Ishikawa (cell line): ENCODE results near the gene TNNI3.

Experiments
- CEBPB ChIP-seq: IDR thresholded peaks from 2 replicates; pipeline ENCODE4 v1.6.1; 2012
- CREB1 ChIP-seq: IDR thresholded peaks from 2 replicates; pipeline ENCODE4 v1.6.1; 2012; ENCODE audit warnings: low read depth
- EGR1 ChIP-seq: IDR thresholded peaks from 2 replicates; pipeline ENCODE4 v1.6.1; 2012
- EP300 ChIP-seq: IDR thresholded peaks from 2 replicates; pipeline ENCODE4 v1.6.1; 2012; ENCODE audit warnings: borderline replicate concordance
- FOXM1 ChIP-seq: IDR thresholded peaks from 2 replicates; pipeline ENCODE4 v1.6.1; 2012; ENCODE audit warnings: low read depth, borderline replicate concordance
- MAX ChIP-seq: IDR thresholded peaks from 2 replicates; pipeline ENCODE4 v1.6.1; 2012
- NFIC ChIP-seq: IDR thresholded peaks from 2 replicates; pipeline ENCODE4 v1.6.1; 2012
- RAD21 ChIP-seq: IDR thresholded peaks from 2 replicates; pipeline ENCODE4 v1.6.1; 2012; ENCODE audit warnings: low read depth
- TAF1 ChIP-seq: IDR thresholded peaks from 2 replicates; pipeline ENCODE4 v1.6.1; 2012; ENCODE audit warnings: low read depth, mild to moderate bottlenecking
- TCF12 ChIP-seq: IDR thresholded peaks from 2 replicates; pipeline ENCODE4 v1.6.1; 2012; ENCODE audit warnings: low read depth
- TEAD4 ChIP-seq: IDR thresholded peaks from 2 replicates; pipeline ENCODE4 v1.6.1; 2012
- YY1 ChIP-seq: IDR thresholded peaks from 2 replicates; pipeline ENCODE4 v1.6.1; 2012; ENCODE audit warnings: low read depth
- ZBTB7A ChIP-seq: IDR thresholded peaks from 2 replicates; pipeline ENCODE4 v1.6.1; 2012; ENCODE audit warnings: low read depth
- TF ChIP-seq, protein P1 (sequence below): IDR thresholded peaks from 2 replicates; pipeline ENCODE4 v1.6.1; 2012; ENCODE audit warnings: low read depth, mild to moderate bottlenecking
- TF ChIP-seq, protein P2 (sequence below): IDR thresholded peaks from 2 replicates; pipeline ENCODE4 v1.6.1; 2012

Gene TNNI3

GRCh38 chr19:55196803-55197202 is 39.3 kb upstream of the TNNI3 start:
- TF ChIP-seq TAF1 = no peak
- TF ChIP-seq TEAD4 = no peak
- TF ChIP-seq, protein P1, sequence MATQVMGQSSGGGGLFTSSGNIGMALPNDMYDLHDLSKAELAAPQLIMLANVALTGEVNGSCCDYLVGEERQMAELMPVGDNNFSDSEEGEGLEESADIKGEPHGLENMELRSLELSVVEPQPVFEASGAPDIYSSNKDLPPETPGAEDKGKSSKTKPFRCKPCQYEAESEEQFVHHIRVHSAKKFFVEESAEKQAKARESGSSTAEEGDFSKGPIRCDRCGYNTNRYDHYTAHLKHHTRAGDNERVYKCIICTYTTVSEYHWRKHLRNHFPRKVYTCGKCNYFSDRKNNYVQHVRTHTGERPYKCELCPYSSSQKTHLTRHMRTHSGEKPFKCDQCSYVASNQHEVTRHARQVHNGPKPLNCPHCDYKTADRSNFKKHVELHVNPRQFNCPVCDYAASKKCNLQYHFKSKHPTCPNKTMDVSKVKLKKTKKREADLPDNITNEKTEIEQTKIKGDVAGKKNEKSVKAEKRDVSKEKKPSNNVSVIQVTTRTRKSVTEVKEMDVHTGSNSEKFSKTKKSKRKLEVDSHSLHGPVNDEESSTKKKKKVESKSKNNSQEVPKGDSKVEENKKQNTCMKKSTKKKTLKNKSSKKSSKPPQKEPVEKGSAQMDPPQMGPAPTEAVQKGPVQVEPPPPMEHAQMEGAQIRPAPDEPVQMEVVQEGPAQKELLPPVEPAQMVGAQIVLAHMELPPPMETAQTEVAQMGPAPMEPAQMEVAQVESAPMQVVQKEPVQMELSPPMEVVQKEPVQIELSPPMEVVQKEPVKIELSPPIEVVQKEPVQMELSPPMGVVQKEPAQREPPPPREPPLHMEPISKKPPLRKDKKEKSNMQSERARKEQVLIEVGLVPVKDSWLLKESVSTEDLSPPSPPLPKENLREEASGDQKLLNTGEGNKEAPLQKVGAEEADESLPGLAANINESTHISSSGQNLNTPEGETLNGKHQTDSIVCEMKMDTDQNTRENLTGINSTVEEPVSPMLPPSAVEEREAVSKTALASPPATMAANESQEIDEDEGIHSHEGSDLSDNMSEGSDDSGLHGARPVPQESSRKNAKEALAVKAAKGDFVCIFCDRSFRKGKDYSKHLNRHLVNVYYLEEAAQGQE = no peak
- TF ChIP-seq EGR1 = no peak

- TF ChIP-seq TEAD4 (no peak), CREB1 (no peak), NFIC (no peak), EP300 (no peak), TCF12 (no peak), MAX (no peak), ZBTB7A (no peak), TAF1 (no peak), YY1 (no peak), FOXM1 (no peak), CEBPB (no peak), RAD21 (no peak), EGR1 (no peak)
- TF ChIP-seq, protein P1 = no peak
- TF ChIP-seq, protein P2, sequence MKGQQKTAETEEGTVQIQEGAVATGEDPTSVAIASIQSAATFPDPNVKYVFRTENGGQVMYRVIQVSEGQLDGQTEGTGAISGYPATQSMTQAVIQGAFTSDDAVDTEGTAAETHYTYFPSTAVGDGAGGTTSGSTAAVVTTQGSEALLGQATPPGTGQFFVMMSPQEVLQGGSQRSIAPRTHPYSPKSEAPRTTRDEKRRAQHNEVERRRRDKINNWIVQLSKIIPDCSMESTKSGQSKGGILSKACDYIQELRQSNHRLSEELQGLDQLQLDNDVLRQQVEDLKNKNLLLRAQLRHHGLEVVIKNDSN = no peak
Observed at GRCh38 chr19:55193481-55193880, 35.9 kb upstream of the TNNI3 start.

GRCh38 chr19:55189403-55189835 is 31.9 kb upstream of the TNNI3 start:
- TF ChIP-seq TEAD4 = no peak
- TF ChIP-seq, protein P2 = no peak
- TF ChIP-seq, protein P1 = no peak
- no peak for TF ChIP-seq YY1

GRCh38 chr19:55188625-55189024 is 31.1 kb upstream of the TNNI3 start:
- TF ChIP-seq TAF1 = no peak
- TF ChIP-seq RAD21 = no peak
- TF ChIP-seq, protein P2 = no peak
- no peak for TF ChIP-seq EP300
- TF ChIP-seq FOXM1 = no peak
- TF ChIP-seq, protein P1 = no peak
- TF ChIP-seq CEBPB = no peak
- no peak for TF ChIP-seq TCF12
- TF ChIP-seq NFIC = no peak
- no peak for TF ChIP-seq CREB1
- TF ChIP-seq MAX = no peak
- no peak for TF ChIP-seq TEAD4
- TF ChIP-seq YY1 = no peak
- TF ChIP-seq ZBTB7A = no peak
- TF ChIP-seq EGR1 = no peak
